ENCODE data around the gene PILRB. TPM values are rescaled to one million over a fixed set of nuclear protein-coding genes. Genes with fewer than 3 reads are reported as not detected.
"Not testable (repeated sequence)": the region's sequence is repeated elsewhere in the genome, so short reads cannot be mapped to it uniquely, and the experiment has no call there.

PILRB gene
- polyA plus RNA-seq, 4 donors: 24.8 to 38.3 (median 29.2) TPM

GRCh38 chr7:100353685-100354330 is 4.1 kb upstream of the PILRB start:
- DNase-seq (ENCODE audit: low read depth in 4 of 4, low spot score in 3 of 4): no peak

- DNase-seq (ENCODE audit: low read depth in 4 of 4, low spot score in 3 of 4): no peak
Measured at GRCh38 chr7:100356416-100357068, 1.4 kb upstream of the PILRB start.

- no peak for DNase-seq (ENCODE audit: low read depth in 4 of 4, low spot score in 3 of 4)
Measured at GRCh38 chr7:100357131-100357561, 771 bp upstream of the PILRB start.

GRCh38 chr7:100358857-100359212 is 918 bp downstream of the PILRB start:
- DNase-seq (ENCODE audit: low read depth in 4 of 4, low spot score in 3 of 4): no peak

GRCh38 chr7:100360135-100360854 is 2.4 kb downstream of the PILRB start:
- DNase-seq (ENCODE audit: low read depth in 4 of 4, low spot score in 3 of 4): no peak

- no peak for DNase-seq (ENCODE audit: low read depth in 4 of 4, low spot score in 3 of 4)
Measured at GRCh38 chr7:100363098-100363497, 5.2 kb downstream of the PILRB start.

- not testable (repeated sequence) for DNase-seq (ENCODE audit: low read depth in 4 of 4, low spot score in 3 of 4)
Measured at GRCh38 chr7:100363797-100364196, 5.9 kb downstream of the PILRB start.

- no peak for DNase-seq (ENCODE audit: low read depth in 4 of 4, low spot score in 3 of 4)
Measured at GRCh38 chr7:100364480-100364879, 6.6 kb downstream of the PILRB start.

GRCh38 chr7:100365998-100366367 is 8.1 kb downstream of the PILRB start:
- DNase-seq (ENCODE audit: low read depth in 4 of 4, low spot score in 3 of 4): not testable (repeated sequence)

- DNase-seq (ENCODE audit: low read depth in 4 of 4, low spot score in 3 of 4): no peak
Measured at GRCh38 chr7:100366411-100367250, 8.7 kb downstream of the PILRB start.

- DNase-seq (ENCODE audit: low read depth in 4 of 4, low spot score in 3 of 4): no peak
Measured at GRCh38 chr7:100367251-100367620, 9.3 kb downstream of the PILRB start.

- DNase-seq (ENCODE audit: low read depth in 4 of 4, low spot score in 3 of 4): no peak
Measured at GRCh38 chr7:100367676-100368613, 10.0 kb downstream of the PILRB start.

- DNase-seq (ENCODE audit: low read depth in 4 of 4, low spot score in 3 of 4): no peak
Measured at GRCh38 chr7:100369105-100369504, 11.2 kb downstream of the PILRB start.

- DNase-seq (ENCODE audit: low read depth in 4 of 4, low spot score in 3 of 4): no peak
Measured at GRCh38 chr7:100370303-100370702, 12.4 kb downstream of the PILRB start.

GRCh38 chr7:100370746-100371145 is 12.8 kb downstream of the PILRB start:
- no peak for DNase-seq (ENCODE audit: low read depth in 4 of 4, low spot score in 3 of 4)

GRCh38 chr7:100371561-100372171 is 13.7 kb downstream of the PILRB start:
- DNase-seq (ENCODE audit: low read depth in 4 of 4, low spot score in 3 of 4): no peak

GRCh38 chr7:100372256-100372655 is 14.3 kb downstream of the PILRB start:
- no peak for DNase-seq (ENCODE audit: low read depth in 4 of 4, low spot score in 3 of 4)

- DNase-seq (ENCODE audit: low read depth in 4 of 4, low spot score in 3 of 4): no peak
Measured at GRCh38 chr7:100372694-100373093, 14.8 kb downstream of the PILRB start.

GRCh38 chr7:100373261-100373831 is 15.4 kb downstream of the PILRB start, which contains the start of gene PILRA:
PILRA (plus strand) TSS chr7:100373487; CDS start chr7:100373657, 170 bp downstream.
- DNase-seq (ENCODE audit: low read depth in 4 of 4, low spot score in 3 of 4): no peak
